Measurements from ENCODE around the gene PKHD1.

PKHD1 gene

DNA sequence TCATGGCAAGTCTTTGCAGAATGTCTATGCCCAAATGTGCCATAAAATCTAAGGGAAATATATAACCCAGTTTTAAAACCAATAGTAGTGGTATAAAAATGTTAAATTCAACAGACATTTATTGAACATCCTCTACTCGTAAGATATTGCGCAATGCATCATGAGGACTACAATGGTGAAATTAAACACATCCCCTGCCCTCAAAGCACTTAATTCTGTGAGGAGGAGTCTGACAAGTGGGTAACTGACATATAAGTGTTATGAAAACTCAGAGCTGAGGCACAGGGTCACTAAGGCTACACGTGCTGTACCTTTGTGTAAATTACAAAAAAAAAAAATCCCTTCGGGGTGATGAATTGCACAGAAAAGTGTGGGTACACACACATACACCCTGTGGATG is 6.2 kb downstream of the PKHD1 start:
- TF ChIP-seq, protein P1, sequence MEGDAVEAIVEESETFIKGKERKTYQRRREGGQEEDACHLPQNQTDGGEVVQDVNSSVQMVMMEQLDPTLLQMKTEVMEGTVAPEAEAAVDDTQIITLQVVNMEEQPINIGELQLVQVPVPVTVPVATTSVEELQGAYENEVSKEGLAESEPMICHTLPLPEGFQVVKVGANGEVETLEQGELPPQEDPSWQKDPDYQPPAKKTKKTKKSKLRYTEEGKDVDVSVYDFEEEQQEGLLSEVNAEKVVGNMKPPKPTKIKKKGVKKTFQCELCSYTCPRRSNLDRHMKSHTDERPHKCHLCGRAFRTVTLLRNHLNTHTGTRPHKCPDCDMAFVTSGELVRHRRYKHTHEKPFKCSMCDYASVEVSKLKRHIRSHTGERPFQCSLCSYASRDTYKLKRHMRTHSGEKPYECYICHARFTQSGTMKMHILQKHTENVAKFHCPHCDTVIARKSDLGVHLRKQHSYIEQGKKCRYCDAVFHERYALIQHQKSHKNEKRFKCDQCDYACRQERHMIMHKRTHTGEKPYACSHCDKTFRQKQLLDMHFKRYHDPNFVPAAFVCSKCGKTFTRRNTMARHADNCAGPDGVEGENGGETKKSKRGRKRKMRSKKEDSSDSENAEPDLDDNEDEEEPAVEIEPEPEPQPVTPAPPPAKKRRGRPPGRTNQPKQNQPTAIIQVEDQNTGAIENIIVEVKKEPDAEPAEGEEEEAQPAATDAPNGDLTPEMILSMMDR (conservative IDR thresholded peaks at IDR 0.05; ENCODE audit: low read depth, low read length): no peak
- no peak for DNase-seq (ENCODE audit: low read depth)
- H3K4me3 ChIP-seq (ENCODE audit: low read length): no peak overlapping the region

DNA sequence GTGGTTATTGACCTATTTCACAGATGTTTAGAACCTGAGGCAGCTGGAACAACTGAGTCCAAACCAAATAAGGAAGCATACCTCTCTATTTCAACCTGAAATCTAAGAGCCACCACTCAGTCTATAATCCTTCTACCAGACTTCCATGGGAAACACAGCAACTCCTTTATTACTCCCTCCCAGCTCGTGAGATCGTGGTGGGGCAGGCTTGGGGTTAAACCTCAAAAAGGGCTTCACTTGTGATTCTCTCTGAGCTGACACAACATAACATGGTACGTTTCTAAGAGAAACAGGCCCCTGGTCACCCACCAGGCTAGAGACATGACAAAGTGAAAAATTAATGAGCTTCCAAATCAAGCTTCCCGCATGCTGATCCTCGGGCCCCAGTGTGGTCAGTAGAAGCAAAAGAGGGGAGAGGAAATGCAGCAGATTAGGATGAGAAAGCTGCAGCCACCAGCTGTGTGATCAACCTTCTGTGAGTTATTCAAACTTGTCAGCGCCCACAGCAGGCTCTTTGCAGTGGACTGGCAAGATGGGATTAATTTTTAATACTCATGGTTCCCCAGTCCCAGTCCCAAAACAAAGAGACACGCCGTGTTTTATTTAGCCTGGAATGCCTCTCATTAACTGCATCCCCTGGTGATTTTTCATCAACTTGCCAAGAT is 9.3 kb downstream of the PKHD1 start:
- no peak overlapping the region for H3K4me3 ChIP-seq (ENCODE audit: low read length)
- TF ChIP-seq, protein P1 (conservative IDR thresholded peaks at IDR 0.05; ENCODE audit: low read depth, low read length): no peak
- no peak for DNase-seq (ENCODE audit: low read depth)

- no peak for DNase-seq (ENCODE audit: low read depth)
- H3K4me3 ChIP-seq (ENCODE audit: low read length): no peak overlapping the region
- TF ChIP-seq, protein P1 (conservative IDR thresholded peaks at IDR 0.05; ENCODE audit: low read depth, low read length): no peak
Observed at GRCh38 chr6:52077180-52077884, 10.1 kb downstream of the PKHD1 start.

- no peak for DNase-seq (ENCODE audit: low read depth)
- TF ChIP-seq, protein P1 (conservative IDR thresholded peaks at IDR 0.05; ENCODE audit: low read depth, low read length): no peak
- no peak overlapping the region for H3K4me3 ChIP-seq (ENCODE audit: low read length)
Observed at GRCh38 chr6:52076791-52077179, 10.6 kb downstream of the PKHD1 start.

DNA sequence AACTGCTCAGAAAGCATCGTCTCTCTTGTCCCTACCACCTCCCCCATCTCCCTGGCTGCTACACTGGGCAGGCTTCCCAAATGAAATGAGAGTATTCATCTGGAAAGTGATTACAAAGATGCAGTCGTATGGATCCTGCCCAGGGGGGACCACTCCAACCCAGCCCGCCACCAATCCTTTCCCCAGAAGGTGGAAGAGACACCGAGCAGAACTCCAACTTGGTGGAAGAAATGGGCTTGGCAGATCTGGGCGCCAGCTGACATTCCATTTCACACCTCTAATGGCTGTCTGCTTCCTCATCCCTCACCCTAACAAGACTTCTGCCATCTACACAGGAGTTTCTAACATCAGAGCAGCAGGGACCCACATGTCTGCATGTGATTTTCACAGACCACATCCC is 12.7 kb downstream of the PKHD1 start:
- no peak overlapping the region for H3K4me3 ChIP-seq (ENCODE audit: low read length)
- TF ChIP-seq, protein P1 (conservative IDR thresholded peaks at IDR 0.05; ENCODE audit: low read depth, low read length): no peak
- no peak for DNase-seq (ENCODE audit: low read depth)

- no peak for DNase-seq (ENCODE audit: low read depth)
- H3K4me3 ChIP-seq (ENCODE audit: low read length): no peak overlapping the region
- TF ChIP-seq, protein P1 (conservative IDR thresholded peaks at IDR 0.05; ENCODE audit: low read depth, low read length): no peak
Observed at GRCh38 chr6:52074155-52074554, 13.3 kb downstream of the PKHD1 start.

DNA sequence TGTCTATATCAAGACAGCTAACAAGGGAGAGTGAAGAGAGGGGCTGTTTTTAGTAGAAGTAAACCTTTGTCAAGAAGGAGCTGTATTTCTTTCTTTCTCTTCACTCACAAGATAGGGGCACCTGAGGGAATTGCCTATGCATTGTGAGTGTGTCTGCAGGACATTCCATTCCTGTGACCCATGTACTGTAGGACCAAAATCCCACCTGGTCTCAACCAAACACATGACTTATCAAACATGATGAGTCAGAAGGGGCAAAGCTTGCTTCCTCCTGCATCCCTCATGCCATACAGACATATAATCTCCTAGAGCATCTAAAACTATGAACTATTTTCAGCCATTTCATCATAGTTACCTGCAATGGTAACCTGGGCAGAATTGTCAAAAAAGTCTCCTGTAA is 21.8 kb downstream of the PKHD1 start:
- DNase-seq (ENCODE audit: low read depth): no peak
- H3K4me3 ChIP-seq (ENCODE audit: low read length): no peak overlapping the region
- TF ChIP-seq, protein P1 (conservative IDR thresholded peaks at IDR 0.05; ENCODE audit: low read depth, low read length): no peak

Measured in retinal pigment epithelial cell (primary cell).